GM19238 (cell line): ENCODE results near the gene C14orf132.
A peak's percentile ranks its signal among the peaks of the same experiment; 100 is the strongest.
"Not testable (repeated sequence)": the region's sequence is repeated elsewhere in the genome, so short reads cannot be mapped to it uniquely, and the experiment has no call there.

ENCODE experiments used
- DNase-seq: peaks from one replicate; pipeline ENCODE4 v3.0.0; 2011; ENCODE audit warnings: low spot score; ENCODE audit not compliant: insufficient read length

C14orf132 gene

DNA sequence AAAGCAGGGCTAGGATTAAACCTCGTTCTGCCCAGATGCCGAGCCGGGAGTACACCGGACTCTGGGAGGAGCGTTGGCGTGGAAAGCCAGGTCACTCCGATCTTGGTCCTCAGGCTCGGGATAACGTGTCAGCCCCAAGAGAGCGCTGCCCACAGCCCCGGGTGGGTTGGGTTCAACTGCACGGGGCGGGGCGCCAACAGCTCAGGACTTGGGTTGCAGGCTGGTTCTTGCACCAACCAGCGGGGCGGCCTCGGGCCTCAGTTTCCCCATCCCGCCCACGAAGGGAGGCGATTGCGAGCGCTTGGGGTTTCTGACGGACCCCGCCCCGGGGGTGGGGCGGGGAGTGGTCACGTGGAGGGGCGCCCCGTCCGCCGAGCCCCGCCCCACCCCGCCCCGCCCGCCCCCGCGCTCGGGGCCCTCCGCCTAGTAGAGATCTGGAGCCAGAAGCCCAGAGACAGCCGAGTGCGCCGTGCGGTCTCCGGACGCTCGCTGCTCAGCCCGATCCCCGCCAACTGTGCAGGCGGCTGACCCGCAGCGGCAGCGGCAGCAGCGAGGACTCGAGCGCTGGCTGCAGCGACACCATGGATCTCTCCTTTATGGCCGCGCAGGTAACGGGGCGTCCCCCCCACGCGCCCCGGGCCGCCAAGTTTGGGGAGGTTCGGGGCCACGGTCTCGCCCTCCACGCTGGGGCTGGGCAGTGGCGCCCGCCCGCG is at the start of gene C14orf132:
Gene C14orf132, plus strand, starts transcription at position 443 of the 713 bp plus-strand sequence. Its CDS starts 139 bp downstream, at position 582.
- peak; percentile 30 for DNase-seq

DNA sequence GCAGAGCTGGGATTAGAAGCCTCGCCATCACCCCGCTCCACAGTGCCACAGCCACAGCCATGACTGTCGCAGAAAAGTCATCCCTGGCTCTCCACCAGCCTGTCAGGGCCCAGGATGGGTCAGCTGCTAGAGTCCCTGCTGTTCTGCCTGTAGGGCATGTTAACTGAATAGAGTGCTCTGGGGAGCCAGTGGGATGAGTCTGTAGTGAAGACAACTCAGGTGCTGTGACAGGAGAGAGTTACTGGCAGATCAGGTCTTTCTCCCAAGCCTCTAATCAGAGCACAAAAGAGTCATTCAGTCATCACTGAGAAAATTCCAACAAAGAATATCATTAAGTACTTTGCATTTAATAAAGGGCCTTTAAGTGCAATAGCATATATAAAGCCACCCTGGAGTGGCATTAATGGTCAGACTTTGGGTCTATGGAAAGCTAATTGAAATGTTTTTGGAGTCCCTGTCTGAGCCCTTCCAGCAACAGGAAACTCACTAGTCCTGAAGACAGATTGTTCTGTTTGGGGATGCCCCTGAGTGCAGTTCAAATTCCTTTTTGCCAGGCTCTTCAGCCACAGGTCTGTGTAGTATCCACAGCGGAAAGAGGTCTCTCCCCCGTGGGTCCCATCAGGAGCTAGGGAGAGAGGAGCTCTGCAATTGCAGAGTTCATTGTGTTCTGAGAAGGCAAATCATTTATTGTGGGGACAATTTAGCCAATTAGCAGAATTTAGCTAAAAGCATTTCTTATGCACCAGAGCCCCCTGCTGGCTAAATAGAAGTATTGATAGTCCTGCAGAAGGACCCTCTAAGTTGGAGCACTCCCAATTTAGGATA is 45.2 kb upstream of the C14orf132 start:
- no peak for DNase-seq

DNA sequence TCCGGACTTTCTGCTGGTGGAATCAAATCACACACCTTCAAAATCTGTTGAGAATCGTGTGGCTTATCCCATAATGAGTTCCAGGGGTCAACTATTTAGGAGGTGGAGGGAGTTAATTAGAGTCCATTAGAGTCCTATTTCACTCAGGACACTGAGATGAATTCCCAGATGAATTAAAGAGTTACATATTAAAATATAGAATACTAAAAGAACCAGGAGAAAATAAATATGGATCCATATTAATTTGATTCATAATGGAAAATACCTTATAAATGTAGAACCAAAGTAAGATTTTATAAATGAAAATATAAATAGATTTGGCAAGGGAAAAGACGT is 44.6 kb upstream of the C14orf132 start:
- no peak for DNase-seq

DNA sequence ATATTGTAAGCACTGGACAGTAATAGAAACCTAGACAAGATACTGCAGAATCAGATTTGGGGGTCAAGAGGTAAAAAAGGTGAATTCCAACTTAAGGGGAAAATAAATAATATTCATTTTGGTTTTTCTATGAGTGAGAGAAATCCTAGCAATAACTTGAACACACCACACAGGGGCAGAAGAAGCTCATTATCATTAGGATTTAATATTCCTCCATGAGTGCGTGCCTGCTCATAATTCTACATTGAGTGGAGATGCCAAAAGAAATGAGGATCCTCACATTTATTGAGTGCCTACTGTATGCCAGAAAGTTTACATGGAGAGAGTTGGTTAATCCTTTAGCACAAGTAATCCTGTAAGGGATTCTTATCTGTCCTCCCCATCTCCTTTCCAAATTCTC is 40.5 kb upstream of the C14orf132 start:
- no peak for DNase-seq

DNA sequence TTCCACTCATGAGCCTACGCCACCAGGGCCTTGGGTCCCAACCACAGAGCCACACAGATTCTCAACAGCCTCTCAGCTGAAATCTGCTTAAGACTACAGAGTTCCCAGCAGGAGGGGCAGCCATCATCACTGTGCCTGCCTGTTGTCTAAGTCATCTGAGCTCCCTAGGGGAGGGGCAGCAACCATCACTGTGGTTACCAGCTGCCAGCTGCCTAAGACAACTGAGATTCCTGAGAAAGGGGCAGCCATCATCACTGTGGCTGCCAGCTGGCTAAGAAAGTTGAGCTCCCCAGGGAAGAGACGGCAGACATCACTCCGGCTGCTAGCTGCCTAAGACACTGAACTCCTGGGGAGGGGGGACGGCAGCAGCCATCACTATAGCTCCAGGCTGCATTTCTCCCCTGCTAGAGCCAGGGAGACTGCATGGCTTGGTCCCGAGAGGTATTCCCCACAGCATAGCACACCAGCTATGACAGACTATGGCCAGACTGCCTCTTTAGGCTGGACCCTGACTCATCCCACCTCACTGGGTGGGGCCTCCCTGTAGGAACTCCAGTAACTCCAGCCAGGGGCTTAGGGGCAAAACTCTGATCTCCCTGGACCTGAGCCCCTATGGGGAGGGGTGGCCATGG is 37.2 kb upstream of the C14orf132 start:
- no peak for DNase-seq

DNA sequence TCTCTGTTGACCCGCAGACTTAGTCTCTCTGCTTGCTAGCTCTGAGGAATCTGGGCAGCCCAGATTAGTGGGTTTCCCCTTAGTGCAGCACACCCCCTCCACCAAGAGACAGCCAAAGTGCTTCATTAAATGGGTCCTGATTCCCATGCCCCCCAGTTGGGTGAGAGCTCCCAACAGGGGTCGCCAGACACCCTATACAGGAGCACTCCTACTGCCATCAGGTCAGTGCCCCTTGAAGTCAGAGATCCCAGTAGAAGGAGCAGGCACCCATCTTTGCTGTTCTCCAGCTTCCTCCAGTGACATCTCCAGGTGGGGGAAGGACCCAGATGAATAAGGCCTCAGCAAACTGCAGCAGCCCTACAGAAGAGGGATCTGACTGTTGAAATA is 36.7 kb upstream of the C14orf132 start:
- no peak for DNase-seq

- DNase-seq = no peak
Measured at GRCh38 chr14:96011131-96011530, 28.0 kb upstream of the C14orf132 start.

- no peak for DNase-seq
Measured at GRCh38 chr14:96011607-96012006, 27.6 kb upstream of the C14orf132 start.

DNA sequence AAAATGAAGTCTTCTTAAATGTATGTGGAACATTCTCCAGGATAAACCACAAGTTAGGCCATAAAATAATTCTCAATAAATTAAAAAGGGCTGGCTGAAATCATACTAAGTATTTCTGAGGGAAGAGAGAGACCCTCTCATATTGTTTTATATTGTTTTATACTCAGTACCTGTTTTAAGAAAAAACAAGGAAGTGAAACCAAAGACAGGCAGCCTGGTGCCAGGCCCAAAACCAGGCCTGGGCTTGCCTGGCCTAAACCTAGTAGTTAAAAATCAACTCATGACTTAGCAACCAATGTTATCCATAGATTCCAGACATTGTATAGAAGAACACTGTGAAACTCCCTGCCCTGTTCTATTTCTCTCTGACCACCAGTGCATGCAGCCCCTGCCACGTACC is 26.4 kb upstream of the C14orf132 start:
- DNase-seq = not testable (repeated sequence)

DNA sequence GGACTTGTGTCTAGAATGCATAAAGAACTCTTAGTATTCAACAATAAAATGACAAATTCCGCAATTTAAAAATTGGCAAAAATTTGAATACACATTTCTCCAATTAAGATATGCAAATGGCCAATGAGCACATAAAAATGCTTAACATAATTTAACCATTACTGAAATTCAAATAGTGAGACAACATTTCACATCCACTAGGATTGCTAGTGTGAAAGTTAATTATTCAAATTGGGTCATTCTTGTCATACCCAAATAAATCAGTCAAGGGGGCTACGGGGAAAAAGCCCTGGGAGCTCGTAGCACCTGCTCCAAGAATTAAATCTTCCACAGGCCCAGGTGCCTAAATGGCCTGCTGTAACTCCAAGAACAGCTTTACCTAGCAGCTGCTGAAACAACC is 25.0 kb upstream of the C14orf132 start:
- DNase-seq = no peak

- DNase-seq = no peak
Measured at GRCh38 chr14:96016501-96017160, 22.5 kb upstream of the C14orf132 start.

GRCh38 chr14:96017882-96018281 is 21.3 kb upstream of the C14orf132 start:
- DNase-seq = no peak

DNA sequence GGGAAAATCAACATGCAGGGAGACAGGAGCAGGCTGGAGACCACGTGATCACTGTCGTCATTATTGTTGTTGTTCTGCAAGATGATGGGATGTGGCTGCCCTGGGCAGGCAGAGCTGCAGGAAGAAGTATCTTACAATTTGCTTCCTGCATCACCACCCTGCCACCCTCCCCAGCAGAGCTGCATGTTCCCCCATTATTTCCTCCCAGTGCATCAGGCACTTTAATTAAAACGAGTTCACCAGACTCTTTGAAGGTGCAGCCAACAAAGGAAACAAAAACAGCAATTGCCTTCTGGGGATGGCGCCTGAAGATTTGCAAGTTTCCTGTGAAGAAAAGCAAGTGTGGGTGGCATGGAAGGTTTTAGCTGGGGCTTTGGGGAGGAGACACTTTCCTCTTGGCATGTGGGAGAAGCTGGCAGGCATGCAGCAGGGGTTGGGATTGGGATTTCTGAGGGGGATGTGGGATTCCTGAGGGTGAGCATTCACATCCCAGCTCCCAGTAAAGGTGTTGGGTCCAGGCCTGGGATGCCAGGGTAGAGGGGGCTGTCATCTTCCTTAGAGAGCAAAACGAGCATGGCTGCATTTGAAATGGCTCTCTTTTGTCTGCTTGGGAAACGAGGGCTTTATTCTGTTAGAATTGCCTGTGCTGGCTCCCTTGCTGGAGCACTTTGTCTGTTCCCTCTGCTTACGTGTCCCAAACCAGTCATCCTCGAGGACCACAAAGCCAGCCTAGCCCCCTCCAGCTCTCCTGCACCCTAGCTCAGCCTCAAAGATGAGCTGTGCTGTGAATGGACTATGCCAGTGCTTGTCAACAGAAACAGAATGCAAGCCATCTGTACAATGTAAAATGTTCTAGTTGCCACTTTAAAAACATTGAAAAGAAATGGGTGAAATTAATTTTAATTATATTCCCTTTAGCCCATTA is 11.5 kb upstream of the C14orf132 start:
- no peak for DNase-seq

- DNase-seq = no peak
Measured at GRCh38 chr14:96029089-96029645, 10.0 kb upstream of the C14orf132 start.

DNA sequence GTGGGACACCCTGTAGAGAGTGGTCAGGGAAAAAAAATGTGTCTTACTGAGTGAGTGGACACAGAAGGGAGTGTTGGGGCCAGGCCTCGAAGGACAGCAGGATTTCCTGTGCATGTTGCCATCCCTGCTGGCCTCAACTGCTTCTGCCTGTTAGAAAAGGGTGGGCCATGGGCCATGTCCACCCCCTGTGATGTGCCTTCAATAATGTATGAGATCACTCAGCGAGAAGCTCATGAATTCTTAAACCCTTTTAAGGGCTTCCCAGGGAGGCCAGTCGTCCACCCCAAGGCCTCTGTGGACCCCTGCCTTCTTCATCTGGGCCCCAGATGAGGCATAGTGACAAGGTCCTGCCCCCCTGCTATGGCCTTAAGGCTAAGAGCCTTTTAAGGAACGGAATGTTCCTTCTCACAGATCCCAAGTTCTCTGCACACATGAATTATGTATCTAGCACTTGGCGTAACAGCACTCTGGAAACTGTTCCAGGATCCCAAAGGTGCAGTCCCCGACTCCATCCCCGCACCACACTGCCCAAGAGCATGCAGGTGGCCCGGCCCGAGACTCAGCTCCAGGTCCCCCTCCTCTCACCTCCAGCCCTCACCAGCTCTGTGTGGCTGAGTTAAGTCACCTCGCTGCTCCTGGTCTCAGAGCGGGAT is 8.9 kb upstream of the C14orf132 start:
- no peak for DNase-seq

DNA sequence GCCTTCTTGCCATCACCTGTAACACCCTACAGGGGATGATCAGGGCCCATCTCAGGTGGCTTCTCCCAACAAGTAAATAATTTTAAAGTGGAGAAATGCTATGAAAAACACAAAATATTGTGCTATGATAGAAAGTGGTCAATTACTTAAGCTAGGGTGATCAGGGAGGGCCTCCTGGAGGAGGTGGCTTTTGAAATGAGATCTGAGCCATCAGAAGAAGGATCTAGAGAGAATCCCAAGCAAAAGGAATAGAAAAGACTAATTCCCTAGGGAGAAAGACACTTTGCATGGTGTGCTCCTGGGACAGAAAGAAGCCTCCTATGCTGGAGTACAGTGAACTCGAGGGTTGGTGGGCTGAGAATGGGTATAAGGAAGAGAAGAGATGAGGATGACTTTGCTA is 7.5 kb upstream of the C14orf132 start:
- no peak for DNase-seq

DNA sequence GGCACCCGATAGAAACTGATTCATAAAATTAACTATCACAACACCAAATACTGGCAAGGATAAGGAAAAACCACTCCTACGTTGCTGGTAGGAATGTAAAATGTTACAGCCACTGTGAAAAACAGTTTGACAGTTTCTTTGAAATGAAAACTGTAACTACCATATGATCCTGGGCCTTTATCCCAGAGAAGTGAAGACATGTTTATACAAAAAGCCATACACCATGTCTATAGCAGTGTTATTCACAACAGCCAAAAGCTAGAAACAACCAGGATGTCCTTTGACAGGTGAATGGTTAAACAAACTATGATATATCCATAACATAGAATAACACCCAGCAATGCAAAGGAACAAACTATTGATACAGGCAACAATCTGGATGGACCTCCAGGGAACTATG is 3.7 kb upstream of the C14orf132 start:
- no peak for DNase-seq

- no peak for DNase-seq
Measured at GRCh38 chr14:96037891-96038557, 1.1 kb upstream of the C14orf132 start.

- no peak for DNase-seq
Measured at GRCh38 chr14:96038558-96038919, 623 bp upstream of the C14orf132 start.
